Occipital lobe (tissue), 2 donors: ENCODE results near the gene CREBBP. TPM values are rescaled to one million over a fixed set of nuclear protein-coding genes. Genes with fewer than 3 reads are reported as not detected.

ENCODE experiments used
- DNase-seq: peaks from one replicate; lab custom pipeline; 2025; lab: John Stamatoyannopoulos, UW
- total RNA-seq: library from RNA; depleted of rRNA; stranded (reverse); fragments of >200 nt; gene quantifications from one replicate; pipeline ENCODE4 v1.2.3, GENCODE V29; 2014

CREBBP gene
- total RNA-seq, 1 donor from 2014 or later = 32.3 TPM

GRCh38 chr16:3856367-3857141, 24.0 kb downstream of the CREBBP start:
- no peak for DNase-seq

GRCh38 chr16:3854750-3855541, 25.6 kb downstream of the CREBBP start:
- DNase-seq = no peak

GRCh38 chr16:3850544-3850899, 30.0 kb downstream of the CREBBP start:
- DNase-seq = no peak

- no peak for DNase-seq
These were observed 30.6 kb downstream of the CREBBP start for GRCh38 chr16:3849751-3850543.

GRCh38 chr16:3846595-3847091, 33.9 kb downstream of the CREBBP start:
- no peak for DNase-seq

- no peak for DNase-seq
These were observed 34.4 kb downstream of the CREBBP start for GRCh38 chr16:3846087-3846486.

- no peak for DNase-seq
These were observed 37.5 kb downstream of the CREBBP start for GRCh38 chr16:3842994-3843393.

- no peak for DNase-seq
These were observed 38.6 kb downstream of the CREBBP start for GRCh38 chr16:3841729-3842508.

- no peak for DNase-seq
These were observed 40.9 kb downstream of the CREBBP start for GRCh38 chr16:3839402-3840184.

- no peak for DNase-seq
These were observed 41.7 kb downstream of the CREBBP start for GRCh38 chr16:3838600-3839401.

- no peak for DNase-seq
These were observed 42.5 kb downstream of the CREBBP start for GRCh38 chr16:3837851-3838586.

- no peak for DNase-seq
These were observed 43.9 kb downstream of the CREBBP start for GRCh38 chr16:3836641-3837040.

- DNase-seq = no peak
These were observed 45.4 kb downstream of the CREBBP start for GRCh38 chr16:3835089-3835602.

GRCh38 chr16:3832668-3833067, 47.8 kb downstream of the CREBBP start:
- no peak for DNase-seq

GRCh38 chr16:3830625-3831254, 49.8 kb downstream of the CREBBP start:
- no peak for DNase-seq

- no peak for DNase-seq
These were observed 50.6 kb downstream of the CREBBP start for GRCh38 chr16:3829631-3830536.

GRCh38 chr16:3825940-3826339, 54.6 kb downstream of the CREBBP start:
- DNase-seq = no peak
